Ramos (cell line): ENCODE data around the gene ADCY9.
"Not testable (repeated sequence)": the region's sequence is repeated elsewhere in the genome, so short reads cannot be mapped to it uniquely, and the experiment has no call there.

Source experiments
- in situ Hi-C: fragments of 300-500 bp; cut with MboI; formaldehyde crosslinking; loops from one replicate; pipeline ENCODE4 v1.14.3; 2022; ENCODE audit warnings: low sequenced_read_pairs; ENCODE audit not compliant: unreplicated experiment

Gene ADCY9

DNA sequence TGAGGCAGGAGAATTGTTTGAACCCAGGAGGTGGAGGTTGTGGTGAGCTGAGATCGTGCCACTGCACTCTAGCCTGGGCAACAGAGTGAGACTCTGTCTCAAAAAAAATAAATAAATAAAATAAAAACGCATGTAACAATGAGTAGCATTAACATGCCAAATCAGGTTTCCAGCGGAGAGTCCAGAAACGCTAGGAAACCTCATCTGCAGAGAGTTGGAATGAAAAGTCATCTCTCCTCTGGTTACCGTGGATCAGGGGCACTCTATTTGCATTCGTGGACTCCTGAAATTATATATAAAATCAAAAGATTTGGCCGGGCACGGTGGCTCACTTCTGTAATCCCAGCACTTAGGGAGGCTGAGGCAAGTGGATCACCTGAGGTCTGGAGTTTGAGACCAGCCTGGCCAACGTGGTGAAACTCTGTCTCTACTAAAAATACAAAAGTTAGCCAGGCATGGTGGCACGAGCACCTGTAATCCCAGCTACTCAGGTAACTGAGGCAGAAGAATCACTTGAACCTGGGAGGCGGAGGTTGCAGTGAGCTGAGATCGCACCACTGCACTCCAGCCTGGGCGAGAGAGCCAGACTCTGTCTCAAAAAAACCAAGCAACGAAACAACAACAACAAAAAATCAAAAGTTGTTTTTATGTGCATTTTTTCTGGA lies 156.2 kb downstream of the ADCY9 start:
- in situ Hi-C loops, result not testable (repeated sequence)

DNA sequence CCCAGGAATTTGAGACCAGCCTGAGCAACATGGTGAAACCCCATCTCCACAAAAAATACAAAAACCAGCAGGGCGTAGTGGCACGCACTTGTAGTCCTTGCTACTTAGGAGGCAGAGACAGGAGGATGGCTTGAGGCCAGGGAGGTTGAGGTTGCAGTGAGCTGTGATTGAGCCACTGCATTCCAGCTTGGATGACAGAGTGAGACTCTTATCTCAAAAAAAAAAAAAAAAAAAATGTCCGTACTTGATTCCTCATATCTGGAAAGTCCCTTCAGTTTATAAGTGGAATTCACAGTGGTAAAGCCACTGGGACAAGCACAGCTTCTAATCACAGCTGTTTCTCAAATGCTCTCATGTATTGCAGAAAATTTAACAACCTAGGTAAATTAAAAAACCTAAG lies 157.1 kb downstream of the ADCY9 start:
- in situ Hi-C loops, result no loop called here

DNA sequence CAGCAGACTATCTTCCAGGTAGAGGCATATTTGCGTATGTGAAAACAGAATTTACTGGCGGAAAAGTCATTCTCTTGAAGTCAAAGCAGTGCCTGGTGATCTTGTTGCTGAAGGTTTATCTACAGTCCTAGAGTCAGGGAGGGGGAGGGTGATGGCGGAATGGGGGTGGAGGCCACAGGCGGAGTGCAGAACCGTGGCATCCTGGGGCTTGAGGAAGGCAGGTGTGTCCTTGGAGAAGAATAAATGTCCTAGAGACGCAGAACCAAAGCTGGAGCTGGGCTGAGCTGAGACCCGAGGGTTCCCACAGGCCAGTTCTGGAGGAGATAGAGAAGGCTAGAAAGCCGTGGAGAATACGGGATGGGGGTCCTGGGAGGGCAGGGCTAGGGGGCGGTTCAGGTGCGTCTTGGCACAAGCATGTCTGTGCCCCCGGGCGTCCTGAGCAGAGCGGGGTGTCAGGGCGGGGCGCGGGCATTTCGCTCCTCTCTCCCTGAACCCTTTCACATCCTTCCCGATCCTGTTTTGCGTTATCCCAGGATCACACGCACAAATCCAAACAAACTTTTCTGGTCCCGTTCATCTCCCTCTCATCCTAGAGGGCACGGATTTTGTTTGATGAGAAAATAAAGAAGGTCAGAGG lies 158.8 kb downstream of the ADCY9 start:
- in situ Hi-C loops, result no loop called here

DNA sequence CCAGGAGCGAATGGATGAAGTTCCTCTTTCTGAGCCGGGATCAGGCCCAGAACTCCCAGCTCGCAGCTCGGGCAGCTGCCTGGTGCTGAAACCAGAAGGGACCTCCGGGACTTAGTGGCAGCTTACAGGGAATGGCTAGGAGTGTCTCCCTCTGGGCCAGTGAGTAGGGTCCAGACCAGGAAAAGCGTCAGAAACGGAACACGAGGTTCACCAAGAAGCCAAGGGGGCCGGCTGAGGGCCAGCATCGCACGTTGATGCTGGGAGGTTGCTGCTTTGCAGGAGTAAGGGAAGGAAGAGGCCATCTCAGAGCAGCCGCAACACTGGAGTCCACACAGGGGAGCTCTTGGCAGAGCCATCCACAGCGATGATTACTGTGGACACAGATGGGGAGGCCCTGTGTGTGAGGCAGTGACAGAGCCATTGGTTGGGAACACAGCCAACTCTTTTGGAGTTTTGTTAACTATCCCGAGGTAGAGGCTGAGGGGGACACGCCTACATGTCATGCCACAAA lies 161.8 kb downstream of the ADCY9 start:
- in situ Hi-C loops, result no loop called here

DNA sequence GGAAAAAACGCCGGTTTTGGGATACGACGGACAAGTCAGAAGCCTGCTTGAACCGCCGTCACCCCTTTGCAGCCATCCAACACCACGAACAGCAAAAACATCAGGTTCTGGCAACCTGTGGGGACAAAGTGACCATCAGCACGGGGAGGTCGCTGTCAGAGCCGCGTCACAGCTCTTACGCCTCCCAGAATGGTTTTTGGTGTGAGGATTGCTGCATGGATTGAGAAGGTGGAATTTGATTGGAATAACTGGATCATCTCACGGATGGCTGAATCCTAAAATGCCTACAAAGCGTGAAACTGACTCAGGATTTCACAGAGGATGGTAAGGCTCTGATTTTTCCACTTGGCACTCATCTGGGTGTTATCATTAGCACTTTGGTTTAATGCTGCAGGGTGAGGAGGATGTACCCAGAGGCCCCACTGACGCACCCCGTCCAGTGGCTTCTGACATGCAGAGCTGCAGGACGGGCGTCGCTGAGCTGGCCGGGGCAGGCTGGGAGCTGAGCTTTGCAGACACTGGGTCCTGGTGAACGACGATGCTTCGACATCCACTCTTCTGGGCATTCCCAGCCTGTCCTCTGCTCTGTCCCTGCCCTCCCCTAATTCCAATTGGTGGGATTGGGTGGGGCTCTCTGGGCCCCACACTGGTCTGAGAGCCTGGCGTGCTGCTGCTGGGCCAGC lies 162.4 kb downstream of the ADCY9 start:
- in situ Hi-C loops, result no loop called here

DNA sequence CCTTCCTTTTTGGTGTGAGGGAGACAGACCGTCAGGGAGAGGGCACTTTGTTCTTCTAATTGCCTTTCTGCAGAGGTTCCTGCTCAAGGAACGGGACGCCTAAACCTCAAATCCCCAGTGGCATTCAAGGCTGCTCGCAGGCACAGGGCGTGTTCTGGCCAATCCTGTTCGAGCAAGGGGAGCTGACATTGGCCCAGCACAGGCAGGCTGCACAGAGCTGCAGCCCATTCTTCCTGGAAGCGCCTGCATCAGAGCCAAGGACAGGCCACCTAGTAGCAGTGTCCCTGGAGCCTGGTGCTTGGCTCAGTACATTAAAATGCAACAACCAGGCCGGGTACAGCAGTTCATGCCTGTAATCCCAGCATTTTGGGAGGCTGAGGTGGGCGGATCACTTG lies 163.5 kb downstream of the ADCY9 start:
- in situ Hi-C loops, result no loop called here

DNA sequence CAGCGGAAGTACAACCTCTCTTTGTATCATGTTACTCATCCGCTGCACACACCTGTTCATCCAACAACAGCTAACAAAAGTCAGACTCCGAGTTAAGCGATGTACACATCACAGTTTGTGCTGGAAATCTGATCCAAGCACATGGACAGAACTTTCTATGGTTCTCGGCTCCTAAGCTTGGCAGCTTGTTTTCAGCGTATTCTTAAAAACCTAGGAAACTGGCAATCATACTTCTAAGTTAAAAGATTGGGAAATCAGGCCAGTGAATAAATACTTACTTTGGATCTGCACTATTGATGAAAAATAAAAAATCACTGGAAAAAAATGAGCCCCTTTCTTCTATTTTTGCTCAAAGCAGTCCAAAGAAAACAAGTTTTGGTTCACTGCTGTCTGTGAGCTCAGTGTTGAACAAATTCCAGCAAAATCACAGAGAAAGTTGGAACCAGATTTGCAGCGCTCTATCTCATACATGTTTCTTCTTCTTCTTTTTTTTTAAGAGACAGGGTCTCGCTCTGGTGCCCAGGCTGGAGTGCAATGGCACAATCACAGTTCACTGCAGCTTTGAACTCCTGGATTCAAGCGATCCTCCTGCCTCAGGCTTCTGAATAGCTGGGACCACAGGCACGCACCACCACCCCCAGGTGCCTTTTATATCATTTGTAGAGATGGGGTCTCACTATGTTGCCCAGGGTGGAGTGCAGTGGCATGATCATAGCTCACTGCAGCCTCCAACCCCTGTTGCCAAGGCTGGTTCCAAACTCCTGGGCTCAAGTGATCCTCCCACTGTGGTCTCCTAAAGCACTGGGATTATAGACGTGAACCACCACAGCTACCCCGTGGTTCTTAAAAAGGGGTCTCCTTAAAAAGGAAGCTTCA lies 164.1 kb downstream of the ADCY9 start:
- in situ Hi-C loops, result no loop called here

DNA sequence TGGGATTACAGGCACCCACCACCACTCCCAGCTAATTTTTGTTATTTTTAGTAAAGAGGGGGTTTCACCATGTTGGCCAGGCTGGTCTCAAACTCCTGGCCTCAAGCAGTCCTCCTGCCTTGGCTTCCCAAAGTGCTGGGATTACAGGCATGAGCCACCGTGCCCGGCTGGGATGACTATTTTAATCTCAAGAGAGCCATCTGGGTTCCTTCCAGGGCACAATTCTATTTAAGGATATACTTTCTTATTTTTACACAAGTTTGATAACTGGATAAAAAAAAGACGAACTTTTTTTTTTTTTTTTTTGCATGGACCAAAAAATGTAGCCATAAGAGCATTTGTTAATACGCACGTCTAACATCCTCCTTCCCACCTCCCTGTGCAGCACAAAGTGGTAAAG lies 164.9 kb downstream of the ADCY9 start:
- in situ Hi-C loops, result not testable (repeated sequence)

DNA sequence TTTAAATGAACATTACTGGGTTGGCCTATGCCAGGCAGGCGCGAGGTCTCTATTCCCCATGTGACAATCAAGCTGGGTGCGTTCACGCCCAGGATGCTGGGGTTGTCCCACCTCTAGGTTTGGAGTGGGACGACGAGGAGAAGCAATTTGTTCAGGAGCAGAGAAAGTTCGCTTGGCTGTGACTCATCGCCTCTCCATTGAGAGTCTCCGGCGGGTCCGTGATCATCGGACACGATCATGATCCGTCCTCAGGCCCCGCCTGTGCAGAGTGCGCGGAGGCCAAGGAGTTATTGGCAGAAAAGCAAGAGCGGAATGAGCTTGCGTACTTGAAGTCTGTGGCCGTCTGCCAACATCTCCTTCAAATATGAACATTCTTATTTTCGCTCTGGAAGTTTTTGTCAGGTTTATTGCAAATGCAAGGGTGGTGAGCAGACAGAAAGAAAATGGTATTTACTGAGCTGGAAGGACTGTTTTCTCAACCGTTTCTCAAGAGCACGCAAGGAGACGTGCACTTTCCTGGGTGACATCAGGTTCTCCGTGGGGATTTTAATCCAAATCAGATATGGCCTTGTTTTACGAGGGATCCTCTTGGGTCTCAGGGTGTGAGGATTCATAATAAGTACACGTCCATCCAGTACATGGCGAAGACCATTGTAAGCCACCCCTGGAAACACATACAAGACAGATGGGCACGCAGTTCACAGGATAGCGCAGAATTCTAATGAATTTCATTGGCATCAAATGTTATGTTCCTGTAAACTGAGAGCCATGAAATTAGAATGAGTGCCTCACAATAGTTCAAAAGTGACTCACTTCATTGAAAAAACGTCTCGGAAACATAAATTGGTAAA lies 165.7 kb downstream of the ADCY9 start:
- in situ Hi-C loops, result no loop called here

DNA sequence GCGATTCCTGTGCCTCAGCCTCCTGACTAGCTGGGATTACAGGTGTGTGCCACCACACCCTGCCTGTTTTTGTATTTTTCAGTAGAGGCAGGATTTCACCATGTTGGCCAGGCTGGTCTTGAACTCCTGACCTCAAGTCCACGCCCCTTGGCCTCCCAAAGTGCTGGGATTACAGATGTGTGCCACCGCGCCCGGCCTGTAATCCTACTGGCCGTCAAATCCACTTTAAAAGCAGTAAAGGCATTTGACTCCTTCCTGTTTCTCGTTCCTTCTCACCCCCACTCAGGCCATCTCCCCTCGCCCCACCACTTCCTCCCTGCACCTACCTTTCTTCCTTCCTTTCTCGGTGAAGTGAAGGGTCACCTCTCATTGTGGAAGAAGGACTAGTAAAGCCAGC lies 166.3 kb downstream of the ADCY9 start:
- in situ Hi-C loops, result no loop called here

DNA sequence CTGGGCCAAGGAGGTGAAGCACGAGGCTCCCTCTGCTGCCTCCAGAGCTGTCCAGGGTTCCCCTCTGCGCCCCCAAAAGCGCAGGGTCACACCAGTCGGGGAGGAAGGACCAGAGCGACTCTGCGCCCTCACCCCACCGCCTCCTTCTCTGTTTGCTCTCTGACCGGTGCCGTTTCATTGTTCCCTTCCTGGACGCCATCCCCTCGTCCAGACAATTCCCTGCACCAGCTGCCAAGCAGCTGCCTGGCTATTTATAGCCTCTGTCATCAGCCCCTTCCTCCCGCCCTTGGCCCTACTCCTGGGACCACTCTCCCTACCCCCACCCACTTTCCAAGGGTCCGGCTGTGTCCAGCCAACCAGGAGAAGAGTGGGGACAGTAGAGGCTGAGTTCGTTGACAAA lies 167.0 kb downstream of the ADCY9 start:
- in situ Hi-C loops, result no loop called here

DNA sequence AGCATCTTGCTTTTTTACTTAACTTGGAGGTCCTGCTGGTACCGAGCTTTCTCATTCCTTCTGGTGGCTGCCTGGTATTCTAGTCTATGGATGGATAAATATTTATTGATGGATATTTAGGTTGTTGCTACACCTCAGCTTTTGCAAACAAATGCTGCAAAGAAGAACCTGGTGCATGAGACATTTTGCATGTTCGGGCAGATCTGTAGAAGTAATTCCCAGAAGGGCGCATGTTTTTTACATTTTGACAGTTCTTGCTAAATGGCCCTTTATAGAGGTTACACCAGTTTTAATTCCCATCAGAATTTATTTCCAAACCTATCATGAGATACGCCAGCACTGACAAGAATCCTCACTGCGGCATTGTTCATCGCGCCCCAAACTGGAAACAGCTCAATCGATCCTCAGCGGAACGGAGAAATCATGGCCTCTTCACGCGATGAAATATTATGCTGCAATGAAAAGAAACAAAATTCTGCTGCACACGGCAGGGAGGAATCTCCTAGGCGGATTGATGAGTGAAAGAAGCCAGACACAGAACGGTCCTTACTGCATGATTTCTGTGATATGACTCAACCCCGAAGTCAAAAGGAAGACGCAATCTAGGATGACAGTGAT lies 167.8 kb downstream of the ADCY9 start:
- in situ Hi-C loops, result no loop called here

DNA sequence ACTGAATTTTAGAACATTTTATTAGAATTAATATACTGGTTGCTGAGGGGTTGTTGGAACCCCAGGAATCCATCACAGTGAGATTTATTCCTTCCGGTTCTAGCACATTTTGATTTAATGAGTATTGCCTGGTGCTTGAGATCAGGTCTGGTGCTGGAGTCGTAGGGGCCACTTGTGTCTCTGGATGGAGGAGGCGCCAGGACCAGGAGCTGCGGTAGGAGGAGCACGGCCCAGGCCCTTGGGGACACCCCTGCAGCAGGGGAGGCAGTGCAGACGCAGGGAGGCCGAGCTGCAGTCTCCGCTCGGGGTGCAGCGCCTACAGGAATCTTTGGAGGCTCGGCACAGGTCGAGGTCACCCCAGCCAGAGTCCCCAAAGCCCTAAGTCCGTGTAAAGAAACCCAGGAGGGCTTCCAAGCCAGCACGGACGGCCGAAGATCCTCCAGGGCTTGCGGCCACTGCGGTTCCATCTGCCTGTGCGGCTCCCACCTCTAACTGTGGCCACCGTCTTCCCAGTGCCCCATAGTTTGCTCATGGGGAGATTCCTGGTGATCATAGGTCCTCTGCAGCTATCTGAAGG lies 169.6 kb downstream of the ADCY9 start:
- in situ Hi-C loops, result no loop called here

DNA sequence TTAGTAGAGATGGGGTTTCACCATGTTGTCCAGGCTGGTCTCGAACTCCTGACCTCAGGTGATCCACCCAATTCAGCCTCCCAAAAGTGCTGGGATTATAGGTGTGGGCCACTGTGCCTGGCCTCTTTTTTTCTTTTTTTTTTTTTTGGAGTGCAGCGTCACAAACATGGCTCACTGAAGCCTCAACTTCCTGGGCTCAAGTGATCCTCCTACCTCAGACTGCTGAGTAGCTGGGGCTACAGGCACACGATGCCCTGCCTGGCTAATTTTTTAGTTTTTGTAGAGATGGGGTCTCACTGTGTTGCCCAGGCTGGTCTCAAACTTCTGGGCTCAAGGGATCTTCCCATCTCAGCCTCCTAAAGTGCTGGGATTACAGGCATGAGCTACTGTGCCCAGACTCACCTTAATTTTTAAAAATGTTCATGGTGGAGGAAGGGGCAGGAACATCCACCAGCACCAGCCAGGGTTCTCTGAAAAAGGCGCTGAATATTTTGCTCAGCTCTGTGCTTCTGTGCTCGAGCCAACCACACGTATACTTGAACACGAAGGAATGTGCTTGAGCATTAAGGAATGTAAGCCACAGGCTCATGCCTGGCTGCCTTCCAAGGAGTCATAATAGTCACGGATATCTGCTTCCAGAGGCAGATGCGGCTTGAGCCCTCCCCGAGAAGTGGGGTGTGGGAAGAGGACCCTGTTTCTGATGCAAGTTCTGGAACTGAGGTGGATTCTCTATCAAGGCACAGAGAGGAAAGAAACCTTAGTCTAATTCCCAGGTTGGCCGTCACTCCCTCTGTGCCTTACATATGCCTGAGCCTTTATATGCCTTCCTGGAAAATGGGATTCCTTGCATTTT lies 170.3 kb downstream of the ADCY9 start:
- in situ Hi-C loops, result no loop called here

DNA sequence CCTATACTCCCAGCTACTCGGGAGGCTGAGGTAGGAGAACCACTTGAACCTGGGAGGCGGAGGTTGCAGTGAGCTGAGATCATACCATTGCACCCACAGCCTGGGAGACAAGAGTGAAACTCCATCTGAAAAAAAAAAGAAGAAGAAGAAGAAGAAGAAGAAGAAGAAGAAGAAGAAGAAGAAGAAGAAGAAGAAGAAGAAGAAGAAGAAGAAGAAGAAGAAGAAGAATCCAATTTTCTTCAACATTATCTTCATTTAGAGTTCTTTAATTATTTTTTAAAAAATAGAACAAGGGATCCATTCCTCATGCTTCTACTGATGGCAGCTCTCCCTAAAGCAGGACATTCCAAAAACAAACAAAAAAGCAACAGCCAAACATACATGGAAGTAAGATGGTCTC lies 171.8 kb downstream of the ADCY9 start:
- in situ Hi-C loops, result not testable (repeated sequence)

DNA sequence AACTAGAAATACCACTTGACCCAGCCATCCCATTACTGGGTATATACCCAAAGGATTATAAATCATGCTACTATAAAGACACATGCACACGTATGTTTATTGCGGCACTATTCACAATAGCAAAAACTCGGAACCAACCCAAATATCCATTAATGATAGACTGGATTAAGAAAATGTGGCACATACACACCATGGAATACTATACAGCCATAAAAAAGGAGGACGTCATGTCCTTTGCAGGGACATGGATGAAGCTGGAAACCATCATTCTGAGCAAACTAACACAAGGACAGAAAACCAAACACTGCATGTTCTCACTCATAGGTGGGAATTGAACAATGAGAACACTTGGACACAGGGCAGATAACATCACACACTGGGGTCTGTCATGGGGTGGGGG lies 174.1 kb downstream of the ADCY9 start:
- in situ Hi-C loops, result not testable (repeated sequence)

DNA sequence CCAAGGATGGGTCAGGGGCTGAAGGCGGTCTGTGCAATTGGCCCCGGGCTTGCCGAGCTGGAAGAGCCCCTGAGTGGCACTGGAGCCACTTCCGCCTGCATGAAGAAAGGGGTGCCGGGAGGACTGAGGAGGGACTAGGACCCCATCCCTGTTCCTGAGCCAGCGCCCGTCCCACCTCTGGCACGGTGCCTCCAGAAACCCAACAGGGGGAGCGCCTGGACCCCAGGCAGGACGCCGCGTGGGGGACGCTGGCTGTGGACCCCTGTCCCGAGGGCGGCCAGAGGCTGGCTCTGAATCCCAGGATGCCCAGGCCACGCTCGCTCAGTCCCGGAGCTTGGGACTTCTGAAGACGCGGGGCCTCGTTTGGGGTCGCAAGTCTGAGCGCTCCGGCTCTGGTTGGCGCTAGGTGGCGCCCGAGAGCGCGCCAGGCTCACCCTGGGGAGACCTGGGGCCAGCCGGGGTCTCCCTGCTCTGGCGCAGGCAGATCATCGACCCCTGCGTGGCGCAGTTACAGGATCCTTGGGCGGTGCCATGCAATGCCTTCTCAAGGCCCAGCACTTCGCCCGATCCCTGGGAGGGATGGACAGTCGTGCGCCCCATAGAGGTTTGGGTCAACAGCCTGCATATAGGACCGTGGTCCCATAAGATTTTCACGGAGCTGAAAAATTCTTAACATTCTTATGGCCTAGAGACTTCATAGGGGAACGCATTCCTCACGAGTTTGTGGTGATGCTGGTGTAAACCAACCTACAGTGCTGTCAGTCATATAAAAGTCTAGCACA lies 177.2 kb downstream of the ADCY9 start:
- in situ Hi-C loops, result no loop called here
